HG03139 (cell line): Measurements from ENCODE around the gene IER3.
A peak's percentile ranks its signal among the peaks of the same experiment; 100 is the strongest.
"Not testable (repeated sequence)": the region's sequence is repeated elsewhere in the genome, so short reads cannot be mapped to it uniquely, and the experiment has no call there.

Source experiments
- ATAC-seq: cut with Tn5 transposase; IDR thresholded peaks from one replicate; pipeline ENCODE4 v1.9.1; 2021; ENCODE audit not compliant: unreplicated experiment

IER3 gene

GRCh38 chr6:30725713-30726505 is 18.4 kb downstream of the IER3 start:
- ATAC-seq, result no peak

GRCh38 chr6:30724906-30725667 is 19.3 kb downstream of the IER3 start:
- no peak for ATAC-seq

GRCh38 chr6:30723843-30724741 is 20.3 kb downstream of the IER3 start:
- ATAC-seq, result not testable (repeated sequence)

DNA sequence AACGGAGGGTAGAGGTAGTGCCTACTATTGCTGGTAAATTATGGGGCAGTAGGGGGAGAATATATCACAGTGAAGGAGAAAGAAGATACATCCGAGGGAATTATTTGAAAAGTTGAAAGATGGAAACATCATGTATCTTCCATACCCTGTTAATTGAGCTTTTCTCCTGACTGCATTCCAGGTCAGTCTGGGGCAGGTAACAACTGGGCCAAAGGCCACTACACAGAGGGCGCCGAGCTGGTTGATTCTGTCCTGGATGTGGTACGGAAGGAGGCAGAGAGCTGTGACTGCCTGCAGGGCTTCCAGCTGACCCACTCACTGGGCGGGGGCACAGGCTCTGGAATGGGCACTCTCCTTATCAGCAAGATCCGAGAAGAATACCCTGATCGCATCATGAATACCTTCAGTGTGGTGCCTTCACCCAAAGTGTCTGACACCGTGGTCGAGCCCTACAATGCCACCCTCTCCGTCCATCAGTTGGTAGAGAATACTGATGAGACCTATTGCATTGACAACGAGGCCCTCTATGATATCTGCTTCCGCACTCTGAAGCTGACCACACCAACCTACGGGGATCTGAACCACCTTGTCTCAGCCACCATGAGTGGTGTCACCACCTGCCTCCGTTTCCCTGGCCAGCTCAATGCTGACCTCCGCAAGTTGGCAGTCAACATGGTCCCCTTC is 21.0 kb downstream of the IER3 start:
- not testable (repeated sequence) for ATAC-seq

- ATAC-seq, result no peak
Measured at GRCh38 chr6:30722280-30723112, 21.9 kb downstream of the IER3 start.

GRCh38 chr6:30722025-30722279 is 22.4 kb downstream of the IER3 start:
- not testable (repeated sequence) for ATAC-seq

- no peak for ATAC-seq
Measured at GRCh38 chr6:30721198-30722024, 22.9 kb downstream of the IER3 start.

DNA sequence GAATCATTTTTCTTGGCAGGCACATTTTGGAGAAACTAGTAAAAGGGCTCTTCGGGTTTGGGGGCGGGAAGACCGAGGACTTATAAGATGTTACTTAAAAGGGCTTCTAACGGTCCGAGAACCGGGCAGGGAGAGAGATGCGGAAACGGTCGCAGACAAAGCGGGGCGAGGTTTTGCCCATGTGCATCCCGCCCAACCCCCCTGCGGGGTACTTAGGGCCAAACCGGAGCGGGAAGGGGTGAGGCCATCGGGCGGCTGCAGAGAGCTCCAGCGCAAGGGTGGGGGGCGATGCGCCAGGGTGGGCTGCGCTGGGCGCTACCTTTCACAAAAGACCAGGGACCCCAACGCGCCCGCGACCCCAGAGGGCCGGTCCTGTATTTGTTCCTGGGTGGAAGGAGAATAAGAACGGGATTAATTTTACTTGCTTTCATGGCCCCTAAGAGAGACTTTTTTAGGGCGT is 23.6 kb downstream of the IER3 start:
- ATAC-seq, result no peak

DNA sequence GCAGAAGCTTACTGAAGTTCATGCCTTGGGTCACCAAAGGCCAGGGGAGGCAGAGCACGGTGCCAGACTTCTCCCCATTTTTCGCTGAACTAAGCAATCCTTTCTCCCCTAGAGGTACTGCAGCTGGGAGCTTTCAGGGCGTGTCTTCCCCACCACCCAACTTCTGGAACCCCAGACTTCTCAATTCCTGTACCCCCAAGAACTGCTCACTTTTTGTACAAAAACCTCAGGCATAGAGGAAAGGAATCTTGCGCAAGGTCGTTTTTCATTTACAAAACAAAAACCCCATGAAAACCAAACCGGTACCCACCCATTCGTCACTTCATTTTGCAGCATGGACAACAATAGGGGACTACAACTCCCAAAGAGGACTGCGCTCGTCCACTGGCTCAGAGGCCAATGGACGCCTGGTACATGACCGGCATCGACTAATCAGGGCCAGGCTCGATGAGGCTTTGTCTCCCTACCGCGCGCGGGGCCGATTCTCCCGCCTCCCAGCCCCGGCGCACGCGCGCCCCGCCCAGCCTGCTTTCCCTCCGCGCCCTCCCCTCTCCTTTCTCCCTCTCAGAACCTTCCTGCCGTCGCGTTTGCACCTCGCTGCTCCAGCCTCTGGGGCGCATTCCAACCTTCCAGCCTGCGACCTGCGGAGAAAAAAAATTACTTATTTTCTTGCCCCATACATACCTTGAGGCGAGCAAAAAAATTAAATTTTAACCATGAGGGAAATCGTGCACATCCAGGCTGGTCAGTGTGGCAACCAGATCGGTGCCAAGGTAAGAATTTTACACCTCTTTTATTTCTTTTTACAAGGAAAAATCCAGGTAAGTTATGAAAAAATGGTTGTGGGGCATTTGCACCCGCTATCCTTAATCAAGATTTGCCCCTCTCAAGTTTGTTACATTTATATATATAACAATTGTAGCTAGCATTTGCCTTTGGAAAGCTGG is 24.3 kb downstream of the IER3 start, which contains the start of gene TUBB:
Gene TUBB (plus strand): TSS at position 562 of the 947 bp plus-strand sequence. CDS start 155 bp downstream, at position 717.
- peak; percentile 46 for ATAC-seq

GRCh38 chr6:30719356-30719755 is 25.0 kb downstream of the IER3 start:
- no peak for ATAC-seq

- not testable (repeated sequence) for ATAC-seq
Measured at GRCh38 chr6:30717845-30718720, 26.3 kb downstream of the IER3 start.

DNA sequence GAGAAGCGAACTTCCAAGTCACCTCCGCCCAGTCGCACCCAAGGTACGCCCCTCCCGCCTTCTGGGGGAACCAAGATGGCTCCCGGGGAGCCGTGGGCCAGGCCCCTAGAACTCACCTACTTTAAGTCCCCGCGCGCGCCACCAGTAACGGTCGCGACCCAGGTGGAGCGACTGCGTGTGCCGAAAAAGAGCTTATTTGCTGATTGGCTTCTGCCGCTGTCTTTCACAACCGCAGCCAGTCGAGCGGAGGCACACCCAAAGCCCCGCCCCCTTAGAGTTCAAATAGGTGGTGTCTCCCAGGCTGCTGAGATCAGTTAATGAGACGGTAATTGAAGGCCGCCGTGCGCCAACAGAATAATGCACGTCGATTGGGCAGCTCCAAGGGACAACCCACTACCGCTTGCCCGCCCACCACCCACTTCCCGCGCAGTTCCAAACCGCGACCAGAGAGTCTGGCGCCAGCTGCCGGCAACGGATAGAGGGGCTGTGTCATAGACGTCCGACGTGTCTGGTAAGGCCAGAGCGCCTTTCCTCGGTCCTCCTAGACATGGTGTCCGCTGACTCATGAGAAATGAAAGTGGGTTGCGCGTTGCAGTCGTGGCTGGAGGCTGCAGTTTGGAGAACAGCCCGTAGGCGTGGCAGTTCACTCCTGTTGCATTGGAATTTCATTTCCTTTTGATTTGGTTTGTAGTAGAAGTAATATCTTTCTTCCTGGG is 27.1 kb downstream of the IER3 start, which contains the start of gene MDC1:
Gene MDC1 (minus strand): TSS at position 153 of the 716 bp plus-strand sequence. CDS start 2,106 bp downstream, outside the sequence.
- ATAC-seq, result peak; percentile 58

DNA sequence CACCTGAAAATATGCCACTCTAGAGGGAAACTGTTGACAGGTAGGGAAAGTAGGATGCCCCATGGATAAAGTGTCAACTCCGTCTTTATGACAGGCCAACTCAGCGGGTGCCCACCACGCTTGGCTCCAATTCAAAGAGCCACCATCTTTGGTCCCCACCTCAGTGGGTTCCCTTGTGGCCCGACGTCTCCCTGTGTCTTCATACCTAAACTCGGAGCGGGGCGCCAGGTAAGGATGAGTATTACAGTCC is 27.5 kb downstream of the IER3 start:
- ATAC-seq, result no peak

- no peak for ATAC-seq
Measured at GRCh38 chr6:30714263-30714662, 30.1 kb downstream of the IER3 start.

- ATAC-seq, result no peak
Measured at GRCh38 chr6:30712441-30712945, 31.9 kb downstream of the IER3 start.

DNA sequence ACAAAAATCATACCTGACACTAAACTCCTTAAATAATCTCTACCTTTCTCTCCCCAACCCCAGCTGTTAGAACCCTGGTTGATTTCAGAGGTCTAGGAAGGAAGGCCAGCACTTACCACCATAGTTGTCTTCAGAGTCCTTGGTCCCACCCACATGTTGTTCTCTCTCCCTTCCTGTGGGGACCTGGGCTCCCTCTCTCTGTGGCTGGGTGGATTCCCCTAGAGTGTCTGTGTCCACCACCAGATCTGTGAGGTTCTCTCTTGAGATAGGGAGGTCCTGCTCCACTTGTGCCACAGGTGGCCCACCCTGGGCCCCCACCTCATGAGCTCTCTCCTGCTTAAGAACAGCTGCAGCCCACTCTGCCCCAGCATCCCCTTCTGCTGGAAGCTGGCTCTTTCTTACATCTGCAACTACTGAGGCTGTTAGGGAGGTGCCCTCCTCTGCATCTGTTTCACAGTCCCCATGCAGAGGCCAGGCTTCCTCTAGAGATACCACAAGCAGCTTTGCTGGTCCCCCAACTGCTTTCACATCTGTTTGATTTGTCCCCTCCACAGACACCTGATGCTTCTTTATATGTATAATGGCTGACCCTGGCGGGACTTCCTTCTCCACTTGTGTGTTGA is 32.5 kb downstream of the IER3 start:
- ATAC-seq, result no peak
